LNCaP clone FGC (cell line): ENCODE data around the gene ZNF319.

Source experiments
- DNase-seq: peaks from one replicate; pipeline ENCODE4 v3.0.0-alpha.2; 2011; ENCODE audit warnings: low read depth
- H3K4me3 ChIP-seq: 2 replicates; pipeline ENCODE4 v1.5.1; 2011; ENCODE audit warnings: mild to moderate bottlenecking, low read depth, low read length, control low read depth
- CTCF ChIP-seq: IDR thresholded peaks from 2 replicates; pipeline ENCODE4 v1.5.1; 2012; ENCODE audit warnings: mild to moderate bottlenecking; ENCODE audit not compliant: control insufficient read depth, insufficient read depth; ENCODE audit errors: extremely low read depth

Gene ZNF319

GRCh38 chr16:57998992-57999365, 1.5 kb downstream of the ZNF319 start:
- TF ChIP-seq CTCF = no peak
- no peak for DNase-seq
- peak overlapping the region; percentile 86; the same call in 1 of the 2 replicates for H3K4me3 ChIP-seq

DNA sequence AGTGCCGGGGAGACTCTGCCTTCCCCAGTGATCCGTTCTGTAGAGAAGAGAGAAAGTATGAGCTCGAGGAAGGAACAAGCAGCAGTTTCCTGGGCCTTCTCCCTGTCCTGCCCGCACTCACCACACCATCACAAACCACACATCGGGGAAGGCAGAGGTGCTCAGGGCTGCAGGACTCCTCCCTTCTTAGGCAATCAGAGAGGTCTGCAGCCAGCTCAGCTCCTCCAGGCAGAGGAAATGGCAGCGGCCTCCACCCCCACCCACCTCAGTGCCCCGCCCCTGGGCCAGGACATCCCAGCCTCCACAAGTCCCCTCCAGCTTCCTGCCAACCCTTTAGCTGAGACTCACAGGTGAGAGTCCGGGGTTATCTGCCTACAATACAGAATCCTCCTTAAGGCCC, 2.0 kb downstream of the ZNF319 start:
- no peak overlapping the region for H3K4me3 ChIP-seq

DNA sequence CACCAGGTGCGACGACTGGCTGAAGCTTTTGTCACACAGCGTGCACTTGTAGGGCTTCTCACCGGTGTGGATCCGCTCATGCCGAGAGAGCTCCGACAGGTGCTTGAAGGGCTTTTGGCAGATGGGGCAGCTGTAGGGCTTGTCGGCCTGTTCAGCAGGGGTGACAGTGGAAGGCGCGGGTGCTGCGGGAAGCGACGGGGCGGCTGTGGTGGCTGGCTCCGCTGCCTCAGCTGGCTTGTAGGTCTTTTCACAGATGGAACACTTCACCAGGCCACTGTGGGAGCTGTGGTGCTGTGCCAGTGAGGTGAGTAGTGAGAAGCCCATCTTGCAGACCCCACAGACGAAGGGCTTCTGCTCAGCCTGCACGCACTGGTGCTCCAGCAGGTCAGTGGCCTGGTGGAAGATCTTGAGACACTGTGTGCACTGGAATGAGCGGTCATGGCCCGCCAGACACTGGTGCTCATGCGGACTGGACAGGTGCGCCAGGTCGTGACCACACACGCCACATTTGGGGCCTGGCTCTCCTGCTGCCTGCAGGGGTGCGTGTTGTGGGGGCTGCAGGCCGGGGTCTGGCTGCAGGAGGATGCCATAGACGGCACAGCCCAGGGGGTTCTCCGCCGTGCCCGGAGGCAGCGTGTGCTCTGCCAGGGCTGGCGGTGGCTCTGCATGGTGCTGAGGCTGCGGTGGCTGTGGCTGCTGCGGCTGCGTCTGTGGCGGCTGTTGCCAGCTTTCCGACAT, 2.8 kb downstream of the ZNF319 start:
- H3K4me3 ChIP-seq = no peak overlapping the region
- no peak for DNase-seq
- TF ChIP-seq CTCF = no peak

More for the DNA sequence above, 2.0 kb downstream of the ZNF319 start:
- TF ChIP-seq CTCF = no peak
- DNase-seq = no peak

GRCh38 chr16:57997176-57997527, 3.3 kb downstream of the ZNF319 start:
- no peak overlapping the region for H3K4me3 ChIP-seq
- DNase-seq = no peak
- no peak for TF ChIP-seq CTCF

DNA sequence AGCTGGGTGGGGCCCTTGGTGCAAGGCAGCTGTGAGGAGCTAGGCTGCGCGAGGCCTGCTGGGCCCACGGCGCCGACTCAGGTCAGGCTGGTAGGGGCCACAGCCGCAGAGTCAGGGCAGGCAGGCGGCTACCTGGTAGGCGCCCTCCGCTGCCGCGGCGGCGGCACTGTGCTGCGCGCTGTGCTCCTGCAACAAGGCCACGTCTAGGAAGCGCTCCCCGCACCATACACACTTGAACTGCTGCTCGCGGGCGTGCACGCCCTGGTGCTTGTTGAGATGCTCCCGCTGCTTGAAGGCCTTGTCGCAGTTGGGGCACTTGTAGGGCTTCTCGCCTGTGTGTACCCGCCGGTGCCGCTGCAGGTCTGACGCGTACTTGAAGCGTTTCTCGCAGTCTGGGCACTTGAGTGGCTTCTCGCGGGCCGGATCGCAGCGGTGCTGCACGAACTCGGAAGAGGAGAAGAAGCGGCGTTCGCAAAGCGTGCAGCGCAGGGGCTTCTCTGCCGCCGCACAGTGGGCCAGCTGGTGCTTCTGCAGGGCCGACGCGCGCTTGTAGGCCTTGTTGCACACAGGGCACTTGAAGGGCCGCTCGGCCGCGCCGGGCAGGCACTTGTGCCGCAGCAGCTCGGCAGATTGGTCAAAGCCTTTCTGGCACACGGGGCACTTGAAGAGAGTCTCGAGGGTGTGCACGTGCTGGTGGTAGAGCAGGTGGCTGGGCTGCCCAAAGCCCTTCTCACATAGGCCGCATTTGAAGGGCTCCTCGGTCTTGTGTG, 3.9 kb downstream of the ZNF319 start:
- H3K4me3 ChIP-seq = no peak overlapping the region
- DNase-seq = no peak
- TF ChIP-seq CTCF = no peak

DNA sequence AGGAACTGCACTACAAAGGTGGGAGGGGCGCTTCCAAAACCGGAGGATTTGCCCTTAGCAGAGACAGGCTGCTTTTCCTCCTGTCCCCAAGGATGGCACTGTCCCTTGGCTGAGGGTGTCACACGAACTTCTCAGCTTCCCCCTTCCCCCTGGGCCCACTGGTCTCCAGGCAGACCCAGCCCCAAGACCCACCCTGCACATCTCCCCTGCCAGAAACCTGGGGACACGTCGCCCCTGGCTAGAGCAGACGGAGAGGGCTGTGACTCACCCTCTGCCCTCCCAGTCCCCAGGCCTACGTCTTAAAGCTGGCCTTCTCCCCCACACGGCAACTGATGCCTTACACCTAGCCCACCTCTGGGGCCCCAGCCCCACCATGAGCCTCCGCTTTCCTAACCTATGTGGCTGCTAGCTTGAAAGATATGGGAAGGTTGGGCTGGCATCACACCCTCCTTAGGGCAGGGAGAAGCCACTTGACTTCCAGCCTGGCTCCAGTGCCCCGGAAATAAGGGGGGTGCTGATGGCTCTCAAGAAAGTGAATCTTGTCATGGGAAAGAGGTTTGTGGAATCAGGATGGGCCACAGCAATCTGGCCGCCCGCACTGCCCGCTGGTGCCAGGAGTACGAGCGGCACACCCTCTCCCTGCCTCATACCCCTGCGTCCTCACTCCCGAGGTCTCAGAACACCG, 4.6 kb downstream of the ZNF319 start:
- TF ChIP-seq CTCF = no peak
- H3K4me3 ChIP-seq = no peak overlapping the region
- no peak for DNase-seq
